ENCODE measurements around the gene KDM1B. TPM values are rescaled to one million over a fixed set of nuclear protein-coding genes. Genes with fewer than 3 reads are reported as not detected.

Gene KDM1B, protein sequence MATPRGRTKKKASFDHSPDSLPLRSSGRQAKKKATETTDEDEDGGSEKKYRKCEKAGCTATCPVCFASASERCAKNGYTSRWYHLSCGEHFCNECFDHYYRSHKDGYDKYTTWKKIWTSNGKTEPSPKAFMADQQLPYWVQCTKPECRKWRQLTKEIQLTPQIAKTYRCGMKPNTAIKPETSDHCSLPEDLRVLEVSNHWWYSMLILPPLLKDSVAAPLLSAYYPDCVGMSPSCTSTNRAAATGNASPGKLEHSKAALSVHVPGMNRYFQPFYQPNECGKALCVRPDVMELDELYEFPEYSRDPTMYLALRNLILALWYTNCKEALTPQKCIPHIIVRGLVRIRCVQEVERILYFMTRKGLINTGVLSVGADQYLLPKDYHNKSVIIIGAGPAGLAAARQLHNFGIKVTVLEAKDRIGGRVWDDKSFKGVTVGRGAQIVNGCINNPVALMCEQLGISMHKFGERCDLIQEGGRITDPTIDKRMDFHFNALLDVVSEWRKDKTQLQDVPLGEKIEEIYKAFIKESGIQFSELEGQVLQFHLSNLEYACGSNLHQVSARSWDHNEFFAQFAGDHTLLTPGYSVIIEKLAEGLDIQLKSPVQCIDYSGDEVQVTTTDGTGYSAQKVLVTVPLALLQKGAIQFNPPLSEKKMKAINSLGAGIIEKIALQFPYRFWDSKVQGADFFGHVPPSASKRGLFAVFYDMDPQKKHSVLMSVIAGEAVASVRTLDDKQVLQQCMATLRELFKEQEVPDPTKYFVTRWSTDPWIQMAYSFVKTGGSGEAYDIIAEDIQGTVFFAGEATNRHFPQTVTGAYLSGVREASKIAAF
- 10 to 100 TPM; 11.0 to 14.5 (median 12.7) TPM for total RNA-seq

DNA sequence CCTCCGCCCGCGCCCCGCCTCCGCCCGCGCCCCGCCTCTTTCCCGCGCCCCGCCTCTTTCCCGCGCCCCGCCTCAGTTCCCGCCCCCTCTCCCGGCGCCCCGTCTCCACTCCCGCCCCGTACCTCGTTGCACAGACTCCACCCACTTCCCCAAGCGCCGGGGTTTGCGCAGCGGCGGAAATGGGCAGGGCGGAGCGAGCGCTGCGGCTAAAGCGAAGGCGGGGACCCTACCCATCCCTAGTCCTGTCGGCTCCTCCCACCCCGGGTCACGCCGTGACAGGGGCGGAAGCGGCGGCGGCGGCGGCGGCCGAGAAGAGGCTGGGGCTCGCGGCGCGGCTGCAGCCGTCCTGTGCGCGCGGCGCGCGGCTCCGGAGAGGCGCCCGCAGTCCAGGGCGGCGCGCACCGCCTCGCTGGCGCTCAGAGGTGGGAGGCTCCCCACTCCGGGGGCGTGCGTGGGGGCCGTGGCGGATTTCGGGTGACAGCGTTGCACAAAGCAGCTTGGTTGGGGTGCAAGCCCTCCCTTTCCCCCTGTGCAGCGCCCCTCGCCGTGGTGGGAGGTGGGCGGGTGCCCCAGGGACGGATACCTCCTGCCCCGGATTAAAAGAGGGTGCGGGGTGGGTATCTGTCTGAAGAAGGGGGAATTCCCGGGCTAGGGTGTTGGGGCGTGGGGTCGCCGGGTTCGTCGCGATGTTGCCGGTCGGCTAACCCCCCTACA lies at the start of gene KDM1B:
Gene KDM1B (plus strand): TSS at position 273 of the 714 bp plus-strand sequence. CDS start 4,474 bp downstream, outside the sequence.
- peak; percentile 98 for ATAC-seq
- H3K27me3 ChIP-seq = no peaks in the 10 kb centered on the region
- peak within 1 kb of the TSS; percentile 78 to 91 (median 90) for H3K27ac ChIP-seq
- peaks cover 0 to 24% (median 4%) of the 10 kb centered on the region in 3 donors for H3K4me1 ChIP-seq
- TF ChIP-seq EP300 (IDR thresholded peaks at IDR 0.05) (no peak), POLR2A (IDR thresholded peaks at IDR 0.05) (peak; percentile 77 to 87), POLR2AphosphoS5 (IDR thresholded peaks at IDR 0.05) (peak; percentile 33)
- TF ChIP-seq, protein P1, sequence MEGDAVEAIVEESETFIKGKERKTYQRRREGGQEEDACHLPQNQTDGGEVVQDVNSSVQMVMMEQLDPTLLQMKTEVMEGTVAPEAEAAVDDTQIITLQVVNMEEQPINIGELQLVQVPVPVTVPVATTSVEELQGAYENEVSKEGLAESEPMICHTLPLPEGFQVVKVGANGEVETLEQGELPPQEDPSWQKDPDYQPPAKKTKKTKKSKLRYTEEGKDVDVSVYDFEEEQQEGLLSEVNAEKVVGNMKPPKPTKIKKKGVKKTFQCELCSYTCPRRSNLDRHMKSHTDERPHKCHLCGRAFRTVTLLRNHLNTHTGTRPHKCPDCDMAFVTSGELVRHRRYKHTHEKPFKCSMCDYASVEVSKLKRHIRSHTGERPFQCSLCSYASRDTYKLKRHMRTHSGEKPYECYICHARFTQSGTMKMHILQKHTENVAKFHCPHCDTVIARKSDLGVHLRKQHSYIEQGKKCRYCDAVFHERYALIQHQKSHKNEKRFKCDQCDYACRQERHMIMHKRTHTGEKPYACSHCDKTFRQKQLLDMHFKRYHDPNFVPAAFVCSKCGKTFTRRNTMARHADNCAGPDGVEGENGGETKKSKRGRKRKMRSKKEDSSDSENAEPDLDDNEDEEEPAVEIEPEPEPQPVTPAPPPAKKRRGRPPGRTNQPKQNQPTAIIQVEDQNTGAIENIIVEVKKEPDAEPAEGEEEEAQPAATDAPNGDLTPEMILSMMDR (IDR thresholded peaks at IDR 0.05) = peak in 1 of 4 experiments; percentile 14
- H3K36me3 ChIP-seq = peaks cover 0 to 6% of the 10 kb centered on the region in 2 donors
- WGBS, 2 donors (ENCODE audit: low coverage in 1 of 2) = 0% methylated on average over 4 of the region's 87 CpGs; no CpG with 5 or more reads in 1 of the 2 donors
- H3K9me3 ChIP-seq = no peaks in the 10 kb centered on the region
- peak within 1 kb of the TSS; percentile 68 to 98 for H3K4me3 ChIP-seq

DNA sequence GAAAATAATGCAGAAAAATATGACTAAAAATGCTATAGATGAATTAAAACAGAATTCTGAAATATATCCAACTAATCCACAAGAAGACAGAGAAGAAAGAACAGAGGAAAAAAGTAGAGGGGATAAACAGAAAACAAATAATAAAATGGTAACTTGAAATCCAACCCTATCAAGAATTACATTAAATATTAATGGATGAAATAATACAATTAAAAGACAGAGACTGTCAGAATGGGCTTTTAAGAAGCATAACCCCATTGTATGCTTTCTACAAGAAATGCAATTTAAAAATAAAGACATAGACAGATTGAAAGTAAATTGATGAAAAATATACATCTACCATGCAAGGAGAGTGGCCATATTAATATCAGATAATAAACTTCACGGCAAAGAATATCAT lies 48.2 kb upstream of the KDM1B start:
- WGBS, 2 donors (ENCODE audit: low coverage in 1 of 2) = 71 to 100% methylated on average over 1 of the region's 1 CpG
- Histone ChIP-seq H3K27me3 (no peaks in the 10 kb centered on the region), H3K9me3 (peaks cover 0 to 6% (median 0%) of the 10 kb centered on the region in 3 donors), H3K36me3 (no peaks in the 10 kb centered on the region), H3K4me3 (no peak overlapping the region), H3K27ac (no peak overlapping the region), H3K4me1 (no peaks in the 10 kb centered on the region)
- no peak for ATAC-seq
- TF ChIP-seq POLR2A (IDR thresholded peaks at IDR 0.05) (no peak), POLR2AphosphoS5 (IDR thresholded peaks at IDR 0.05) (no peak), EP300 (IDR thresholded peaks at IDR 0.05) (no peak)
- TF ChIP-seq, protein P1 (IDR thresholded peaks at IDR 0.05) = no peak

GRCh38 chr6:18110162-18110561 lies 45.1 kb upstream of the KDM1B start:
- ATAC-seq = no peak
- Histone ChIP-seq H3K27ac (no peak overlapping the region), H3K27me3 (no peaks in the 10 kb centered on the region), H3K4me3 (no peak overlapping the region), H3K36me3 (no peaks in the 10 kb centered on the region), H3K9me3 (peaks cover 0 to 6% (median 0%) of the 10 kb centered on the region in 3 donors), H3K4me1 (no peaks in the 10 kb centered on the region)
- TF ChIP-seq POLR2A (IDR thresholded peaks at IDR 0.05) (no peak), POLR2AphosphoS5 (IDR thresholded peaks at IDR 0.05) (no peak), EP300 (IDR thresholded peaks at IDR 0.05) (no peak)
- TF ChIP-seq, protein P1 (IDR thresholded peaks at IDR 0.05) = no peak

- Histone ChIP-seq H3K4me1 (no peaks in the 10 kb centered on the region), H3K9me3 (no peaks in the 10 kb centered on the region), H3K36me3 (no peaks in the 10 kb centered on the region), H3K27ac (no peak overlapping the region), H3K4me3 (no peak overlapping the region), H3K27me3 (no peaks in the 10 kb centered on the region)
- TF ChIP-seq POLR2AphosphoS5 (IDR thresholded peaks at IDR 0.05) (no peak), POLR2A (IDR thresholded peaks at IDR 0.05) (no peak), EP300 (IDR thresholded peaks at IDR 0.05) (no peak)
- TF ChIP-seq, protein P1 (IDR thresholded peaks at IDR 0.05) = no peak
- 89 to 93% methylated on average over 2 of the region's 2 CpGs for WGBS, 2 donors (ENCODE audit: low coverage in 1 of 2)
- no peak for ATAC-seq
Measured at GRCh38 chr6:18115356-18115755, 39.9 kb upstream of the KDM1B start.

Measured in gastroesophageal sphincter (tissue), 4 donors.